WERI-Rb-1 (cell line): Measurements from ENCODE around the gene CENPH.
"Not testable (repeated sequence)": the region's sequence is repeated elsewhere in the genome, so short reads cannot be mapped to it uniquely, and the experiment has no call there.

ENCODE experiments used
- DNase-seq: peaks from one replicate; pipeline ENCODE4 v3.0.0-alpha.2; 2020
- H3K27ac ChIP-seq: fragments of 250-450 bp; sonication (Bioruptor Pico); 2 replicates; pipeline ENCODE4 v1.5.1; 2020; ENCODE audit warnings: mild to moderate bottlenecking, moderate library complexity
- H3K27me3 ChIP-seq: fragments of 250-450 bp; sonication (Bioruptor Pico); 2 replicates; pipeline ENCODE4 v1.5.1; 2021; ENCODE audit warnings: mild to moderate bottlenecking, low read depth, moderate library complexity; ENCODE audit not compliant: insufficient read depth, severe bottlenecking
- H3K36me3 ChIP-seq: fragments of 250-450 bp; sonication (Bioruptor Pico); 2 replicates; pipeline ENCODE4 v1.5.1; 2020; ENCODE audit warnings: mild to moderate bottlenecking, moderate library complexity
- H3K4me3 ChIP-seq: 2 replicates; pipeline ENCODE4 v1.5.1; 2011; ENCODE audit warnings: low read depth, mild to moderate bottlenecking, control low read depth, low read length
- H3K9me3 ChIP-seq: fragments of 250-450 bp; sonication (Bioruptor Pico); 2 replicates; pipeline ENCODE4 v1.5.1; 2021; ENCODE audit warnings: mild to moderate bottlenecking, moderate library complexity; ENCODE audit not compliant: severe bottlenecking
- TF ChIP-seq, protein P1 (sequence below): IDR thresholded peaks from 2 replicates; pipeline ENCODE4 v1.5.1; 2011; ENCODE audit warnings: low read depth, mild to moderate bottlenecking, control low read depth, inconsistent platforms, low read length

The CENPH gene

DNA sequence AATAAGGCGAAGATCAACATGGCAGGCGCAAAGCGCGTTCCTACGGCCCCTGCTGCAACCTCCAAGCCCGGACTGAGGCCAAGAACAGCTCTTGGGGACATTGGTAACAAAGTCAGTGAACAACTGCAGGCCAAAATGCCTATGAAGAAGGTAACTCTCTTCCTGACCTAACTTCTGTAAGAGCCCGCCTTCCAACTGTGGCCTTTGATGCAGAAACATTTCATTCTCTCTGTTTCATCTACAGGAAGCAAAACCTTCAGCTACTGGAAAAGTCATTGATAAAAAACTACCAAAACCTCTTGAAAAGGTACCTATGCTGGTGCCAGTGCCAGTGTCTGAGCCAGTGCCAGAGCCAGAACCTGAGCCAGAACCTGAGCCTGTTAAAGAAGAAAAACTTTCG lies 21.5 kb upstream of the CENPH start:
- no peak for DNase-seq
- peaks cover 54% of the 10 kb centered on the region for H3K36me3 ChIP-seq
- peak overlapping the region; percentile 95 for H3K27ac ChIP-seq
- no peaks in the 10 kb centered on the region for H3K9me3 ChIP-seq
- no peaks in the 10 kb centered on the region for H3K27me3 ChIP-seq
- peak overlapping the region; percentile 91 for H3K4me3 ChIP-seq
- TF ChIP-seq, protein P1, sequence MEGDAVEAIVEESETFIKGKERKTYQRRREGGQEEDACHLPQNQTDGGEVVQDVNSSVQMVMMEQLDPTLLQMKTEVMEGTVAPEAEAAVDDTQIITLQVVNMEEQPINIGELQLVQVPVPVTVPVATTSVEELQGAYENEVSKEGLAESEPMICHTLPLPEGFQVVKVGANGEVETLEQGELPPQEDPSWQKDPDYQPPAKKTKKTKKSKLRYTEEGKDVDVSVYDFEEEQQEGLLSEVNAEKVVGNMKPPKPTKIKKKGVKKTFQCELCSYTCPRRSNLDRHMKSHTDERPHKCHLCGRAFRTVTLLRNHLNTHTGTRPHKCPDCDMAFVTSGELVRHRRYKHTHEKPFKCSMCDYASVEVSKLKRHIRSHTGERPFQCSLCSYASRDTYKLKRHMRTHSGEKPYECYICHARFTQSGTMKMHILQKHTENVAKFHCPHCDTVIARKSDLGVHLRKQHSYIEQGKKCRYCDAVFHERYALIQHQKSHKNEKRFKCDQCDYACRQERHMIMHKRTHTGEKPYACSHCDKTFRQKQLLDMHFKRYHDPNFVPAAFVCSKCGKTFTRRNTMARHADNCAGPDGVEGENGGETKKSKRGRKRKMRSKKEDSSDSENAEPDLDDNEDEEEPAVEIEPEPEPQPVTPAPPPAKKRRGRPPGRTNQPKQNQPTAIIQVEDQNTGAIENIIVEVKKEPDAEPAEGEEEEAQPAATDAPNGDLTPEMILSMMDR: no peak

DNA sequence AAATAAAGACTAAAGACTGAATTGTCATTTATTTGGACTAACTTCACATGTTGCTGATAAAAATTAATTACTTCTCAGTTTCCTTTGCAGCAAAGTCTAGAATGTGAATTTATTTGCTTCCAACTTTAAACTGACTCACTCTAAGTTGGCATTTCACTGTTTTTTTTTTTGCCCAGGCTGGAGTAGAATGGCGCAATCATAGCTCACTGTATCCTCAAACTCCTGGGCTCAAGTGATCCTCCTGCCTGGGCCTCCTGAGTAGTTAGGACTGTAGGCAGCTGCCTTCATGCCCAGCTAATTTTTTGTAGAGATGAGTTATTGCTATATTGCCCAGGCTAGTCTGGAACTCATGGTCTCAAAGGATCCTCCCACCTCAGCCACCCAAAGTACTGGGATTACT lies 18.9 kb upstream of the CENPH start:
- TF ChIP-seq, protein P1: no peak
- peaks cover 79% of the 10 kb centered on the region for H3K36me3 ChIP-seq
- H3K27ac ChIP-seq: no peak overlapping the region
- H3K4me3 ChIP-seq: no peak overlapping the region
- DNase-seq: no peak
- H3K27me3 ChIP-seq: no peaks in the 10 kb centered on the region
- H3K9me3 ChIP-seq: no peaks in the 10 kb centered on the region

DNA sequence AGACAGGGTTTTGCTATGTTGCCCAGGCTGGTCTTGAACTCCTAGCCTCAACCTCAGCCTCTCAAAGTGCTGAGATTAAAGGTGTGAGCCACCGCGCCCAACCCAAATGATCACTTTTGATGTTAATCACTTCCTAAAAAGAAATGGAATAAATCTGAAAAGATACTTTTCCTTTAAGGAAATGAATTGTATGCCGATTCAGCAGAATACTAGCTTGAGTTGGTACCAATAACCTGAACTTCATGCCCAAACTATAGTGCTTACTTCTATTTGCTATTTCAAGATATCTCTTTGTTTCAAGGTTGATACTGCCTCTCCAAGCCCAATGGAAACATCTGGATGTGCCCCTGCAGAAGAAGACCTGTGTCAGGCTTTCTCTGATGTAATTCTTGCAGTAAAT lies 18.4 kb upstream of the CENPH start:
- Histone ChIP-seq H3K36me3 (peaks cover 81% of the 10 kb centered on the region), H3K27me3 (no peaks in the 10 kb centered on the region), H3K4me3 (no peak overlapping the region), H3K27ac (no peak overlapping the region), H3K9me3 (no peaks in the 10 kb centered on the region)
- DNase-seq: no peak
- TF ChIP-seq, protein P1: no peak

DNA sequence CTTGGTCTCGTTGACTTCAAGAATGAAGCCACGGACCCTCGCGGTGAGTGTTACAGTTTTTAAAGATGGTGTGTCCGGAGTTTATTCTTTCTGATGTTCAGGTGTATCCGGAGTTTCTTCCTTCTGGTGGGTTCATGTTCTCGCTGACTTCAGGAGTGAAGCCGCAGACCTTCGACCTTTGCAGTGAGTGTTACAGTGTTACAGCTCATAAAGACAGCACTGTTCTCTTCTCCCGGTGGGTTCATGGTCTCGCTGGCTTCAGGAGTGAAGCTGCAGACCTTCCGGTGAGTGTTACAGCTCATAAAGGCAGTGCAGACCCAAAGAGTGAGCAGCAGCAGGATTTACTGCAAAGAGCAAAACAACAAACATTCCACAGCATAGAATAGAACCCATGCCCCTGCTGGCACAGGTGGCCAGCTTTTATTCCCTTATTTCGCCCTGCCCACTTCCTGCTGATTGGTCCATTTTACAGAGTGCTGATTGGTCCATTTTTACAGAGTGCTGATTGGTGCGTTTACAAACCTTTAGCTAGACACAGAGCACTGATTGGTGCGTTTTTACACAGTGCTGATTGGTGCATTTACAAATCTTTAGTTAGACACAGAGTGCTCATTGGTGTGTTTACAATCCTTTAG lies 7.6 kb upstream of the CENPH start:
- not testable (repeated sequence) for H3K27me3 ChIP-seq, H3K27ac ChIP-seq, H3K9me3 ChIP-seq, H3K4me3 ChIP-seq, DNase-seq
- peaks cover 18% of the 10 kb centered on the region for H3K36me3 ChIP-seq

DNA sequence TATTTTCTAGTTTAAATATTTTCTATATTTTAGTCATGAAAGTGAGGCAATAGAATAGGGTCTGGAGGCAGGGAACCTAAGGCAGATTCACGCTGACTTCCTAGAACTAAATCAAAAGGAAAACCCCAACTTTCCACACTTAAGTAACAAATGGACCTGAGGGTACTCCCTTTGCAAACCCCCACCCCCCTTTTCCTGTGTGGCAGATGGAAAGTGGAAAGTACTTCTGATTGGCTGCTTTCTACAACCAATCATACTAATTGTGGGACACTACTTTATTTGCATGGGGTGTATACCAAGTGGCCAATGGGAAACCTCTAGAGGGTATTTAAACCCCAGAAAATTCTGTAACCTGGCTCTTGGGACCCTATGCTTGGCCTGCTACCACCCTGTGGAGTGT lies 4.8 kb upstream of the CENPH start:
- no peak overlapping the region for H3K4me3 ChIP-seq
- H3K36me3 ChIP-seq: no peaks in the 10 kb centered on the region
- TF ChIP-seq, protein P1: no peak
- DNase-seq: no peak
- H3K27me3 ChIP-seq: no peaks in the 10 kb centered on the region
- H3K9me3 ChIP-seq: no peaks in the 10 kb centered on the region
- no peak overlapping the region for H3K27ac ChIP-seq

DNA sequence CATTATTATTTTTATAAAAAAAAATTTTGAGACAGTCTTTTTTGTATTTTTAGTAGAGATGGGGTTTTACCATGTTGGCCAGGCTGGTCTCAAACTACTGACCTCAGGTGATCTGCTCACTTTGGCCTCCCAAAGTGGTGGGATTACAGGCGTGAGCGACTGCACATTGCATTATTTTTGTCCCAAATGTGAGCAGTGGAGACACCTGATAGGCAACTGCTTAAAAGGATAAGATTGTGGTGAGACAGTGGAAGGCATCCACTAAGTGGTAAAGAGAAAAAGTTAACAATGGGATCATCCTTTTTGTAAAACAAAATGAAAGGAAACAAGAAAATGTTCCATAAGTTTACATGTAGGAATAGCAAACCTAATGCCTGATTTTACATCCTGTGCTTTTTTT lies 2.0 kb upstream of the CENPH start:
- TF ChIP-seq, protein P1: no peak
- Histone ChIP-seq H3K27ac (no peak overlapping the region), H3K36me3 (peaks cover 6% of the 10 kb centered on the region), H3K9me3 (no peaks in the 10 kb centered on the region), H3K4me3 (no peak overlapping the region), H3K27me3 (no peaks in the 10 kb centered on the region)
- DNase-seq: no peak
